ENCODE results near the gene TBC1D17.

Gene TBC1D17

GRCh38 chr19:49875857-49876421, 1.6 kb upstream of the TBC1D17 start:
- FAIRE-seq (no peak), DNase-seq (ENCODE audit: low spot score) (no peak)

GRCh38 chr19:49876422-49877019, 981 bp upstream of the TBC1D17 start:
- peak; percentile 92 for DNase-seq (ENCODE audit: low spot score)
- peak; percentile 64 for FAIRE-seq

- DNase-seq (ENCODE audit: low spot score) (peak; percentile 82), FAIRE-seq (no peak)
These were observed 609 bp downstream of the TBC1D17 start for GRCh38 chr19:49877879-49878743.

GRCh38 chr19:49878744-49879070, 1.2 kb downstream of the TBC1D17 start:
- FAIRE-seq (no peak), DNase-seq (ENCODE audit: low spot score) (no peak)

- FAIRE-seq (no peak), DNase-seq (ENCODE audit: low spot score) (no peak)
These were observed 1.9 kb downstream of the TBC1D17 start for GRCh38 chr19:49879243-49879963.

GRCh38 chr19:49880162-49880869, 2.8 kb downstream of the TBC1D17 start:
- no peak for DNase-seq (ENCODE audit: low spot score)
- no peak for FAIRE-seq

- DNase-seq (ENCODE audit: low spot score): no peak
These were observed 3.7 kb downstream of the TBC1D17 start for GRCh38 chr19:49881186-49881585.

GRCh38 chr19:49881672-49882394, 4.3 kb downstream of the TBC1D17 start:
- FAIRE-seq: no peak
- DNase-seq (ENCODE audit: low spot score): no peak

More at GRCh38 chr19:49881186-49881585, 3.7 kb downstream of the TBC1D17 start:
- no peak for FAIRE-seq

- DNase-seq (ENCODE audit: low spot score) (no peak), FAIRE-seq (no peak)
These were observed 5.1 kb downstream of the TBC1D17 start for GRCh38 chr19:49882643-49883042.

GRCh38 chr19:49883094-49883493, 5.6 kb downstream of the TBC1D17 start:
- FAIRE-seq (no peak), DNase-seq (ENCODE audit: low spot score) (no peak)

GRCh38 chr19:49884109-49884508, 6.6 kb downstream of the TBC1D17 start:
- FAIRE-seq (no peak), DNase-seq (ENCODE audit: low spot score) (no peak)

- no peak for DNase-seq (ENCODE audit: low spot score)
- FAIRE-seq: no peak
These were observed 7.3 kb downstream of the TBC1D17 start for GRCh38 chr19:49884760-49885159.

GRCh38 chr19:49887037-49887664, 9.6 kb downstream of the TBC1D17 start:
- DNase-seq (ENCODE audit: low spot score) (no peak), FAIRE-seq (no peak)

GRCh38 chr19:49887665-49888509, 10.4 kb downstream of the TBC1D17 start:
- DNase-seq (ENCODE audit: low spot score): no peak

GRCh38 chr19:49888510-49888824, 11.0 kb downstream of the TBC1D17 start:
- DNase-seq (ENCODE audit: low spot score) (no peak), FAIRE-seq (no peak)

More at GRCh38 chr19:49887665-49888509, 10.4 kb downstream of the TBC1D17 start:
- FAIRE-seq: no peak

- no peak for DNase-seq (ENCODE audit: low spot score)
- FAIRE-seq: no peak
These were observed 11.7 kb downstream of the TBC1D17 start for GRCh38 chr19:49889038-49889686.

- DNase-seq (ENCODE audit: low spot score) (no peak), FAIRE-seq (no peak)
These were observed 12.3 kb downstream of the TBC1D17 start for GRCh38 chr19:49889687-49890348.

Measured in RCC 7860 (cell line).